Vagina (tissue), 2 donors: ENCODE data around the gene RNF217.

Source experiments
- POLR2A ChIP-seq, 2 donors: fragments of 450-650 bp; IDR thresholded peaks; one replicate each; pipeline ENCODE4 v1.6.1; 2017; ENCODE audit warnings: antibody characterized with exemption in 2 of 2, mild to moderate bottlenecking in 2 of 2, moderate library complexity in 2 of 2
- TF ChIP-seq, protein P1 (sequence below), 3 experiments: fragments of 450-650 bp in 2 of 3; fragments of 200-600 bp in 1 of 3; sonication (generic) in 1 of 3; IDR thresholded peaks; one replicate each; pipeline ENCODE4 v1.5.1; 2017 to 2019; ENCODE audit warnings: antibody characterized with exemption in 3 of 3, mild to moderate bottlenecking in 2 of 3, moderate library complexity in 2 of 3

DNA sequence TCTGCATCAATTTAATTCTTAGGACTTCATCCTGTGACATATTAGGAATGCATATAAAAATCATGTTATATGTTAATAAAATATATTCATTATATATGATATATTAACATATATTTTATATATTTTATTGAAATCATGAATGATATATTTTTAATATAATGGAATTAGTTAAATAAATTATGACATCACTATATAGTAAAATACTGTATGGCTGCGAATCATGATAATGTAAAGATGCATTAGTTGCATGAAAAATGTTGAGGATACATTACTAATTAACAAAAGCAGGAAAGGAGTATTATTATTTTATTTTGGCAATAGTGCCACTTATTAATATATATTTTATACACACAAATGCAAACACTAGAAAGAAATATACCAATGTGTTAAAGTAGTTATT lies 8.4 kb upstream of the RNF217 start:
- TF ChIP-seq, protein P1, sequence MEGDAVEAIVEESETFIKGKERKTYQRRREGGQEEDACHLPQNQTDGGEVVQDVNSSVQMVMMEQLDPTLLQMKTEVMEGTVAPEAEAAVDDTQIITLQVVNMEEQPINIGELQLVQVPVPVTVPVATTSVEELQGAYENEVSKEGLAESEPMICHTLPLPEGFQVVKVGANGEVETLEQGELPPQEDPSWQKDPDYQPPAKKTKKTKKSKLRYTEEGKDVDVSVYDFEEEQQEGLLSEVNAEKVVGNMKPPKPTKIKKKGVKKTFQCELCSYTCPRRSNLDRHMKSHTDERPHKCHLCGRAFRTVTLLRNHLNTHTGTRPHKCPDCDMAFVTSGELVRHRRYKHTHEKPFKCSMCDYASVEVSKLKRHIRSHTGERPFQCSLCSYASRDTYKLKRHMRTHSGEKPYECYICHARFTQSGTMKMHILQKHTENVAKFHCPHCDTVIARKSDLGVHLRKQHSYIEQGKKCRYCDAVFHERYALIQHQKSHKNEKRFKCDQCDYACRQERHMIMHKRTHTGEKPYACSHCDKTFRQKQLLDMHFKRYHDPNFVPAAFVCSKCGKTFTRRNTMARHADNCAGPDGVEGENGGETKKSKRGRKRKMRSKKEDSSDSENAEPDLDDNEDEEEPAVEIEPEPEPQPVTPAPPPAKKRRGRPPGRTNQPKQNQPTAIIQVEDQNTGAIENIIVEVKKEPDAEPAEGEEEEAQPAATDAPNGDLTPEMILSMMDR (IDR thresholded peaks at IDR 0.05) = no peak
- TF ChIP-seq POLR2A (IDR thresholded peaks at IDR 0.05) = no peak
